ENCODE data around the gene LMF1.
A peak's percentile ranks its signal among the peaks of the same experiment; 100 is the strongest.

The LMF1 gene

DNA sequence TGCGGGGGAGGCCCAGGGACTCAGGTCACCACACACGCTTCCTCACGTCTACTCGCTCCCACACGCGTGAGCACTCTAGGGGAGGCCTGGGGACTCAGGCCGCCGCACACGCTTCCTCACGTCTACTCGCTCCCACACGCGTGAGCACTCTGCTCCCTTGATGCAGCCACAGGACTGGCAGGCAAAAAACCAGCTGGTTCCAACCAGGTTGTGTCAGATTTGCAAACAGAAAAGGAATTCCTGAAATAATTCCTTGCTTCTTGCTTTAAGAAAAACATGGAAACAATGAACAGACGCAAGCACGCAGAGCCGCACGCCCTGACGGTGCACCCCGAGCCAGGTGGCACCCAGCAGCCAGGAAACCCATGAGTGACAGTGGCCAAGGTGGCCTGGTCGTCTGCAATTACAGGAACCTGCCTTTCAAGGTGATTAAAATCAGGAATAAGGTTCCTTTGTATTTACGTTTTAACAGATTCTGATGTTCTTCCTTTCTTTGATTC, 37.9 kb downstream of the LMF1 start:
- DNase-seq (ENCODE audit: low spot score) = no peak
- no peak overlapping the region for H3K4me3 ChIP-seq (ENCODE audit: severe bottlenecking)
- TF ChIP-seq CTCF (IDR thresholded peaks at IDR 0.05; ENCODE audit: poor library complexity, severe bottlenecking) = no peak
- H3K27me3 ChIP-seq (ENCODE audit: insufficient read depth, poor library complexity, severe bottlenecking) = no peaks in the 10 kb centered on the region
- no peaks in the 10 kb centered on the region for H3K4me1 ChIP-seq (ENCODE audit: insufficient read depth, poor library complexity, severe bottlenecking)
- H3K36me3 ChIP-seq (ENCODE audit: low read depth) = no peaks in the 10 kb centered on the region
- no peaks in the 10 kb centered on the region for H3K9me3 ChIP-seq (ENCODE audit: severe bottlenecking)
- ATAC-seq (ENCODE audit: low read depth) = no peak
- H3K27ac ChIP-seq (ENCODE audit: poor library complexity, severe bottlenecking) = no peak overlapping the region

GRCh38 chr16:931626-932500, 38.9 kb downstream of the LMF1 start:
- Histone ChIP-seq H3K9me3 (ENCODE audit: severe bottlenecking) (no peaks in the 10 kb centered on the region), H3K27ac (ENCODE audit: poor library complexity, severe bottlenecking) (no peak overlapping the region), H3K4me1 (ENCODE audit: insufficient read depth, poor library complexity, severe bottlenecking) (no peaks in the 10 kb centered on the region), H3K27me3 (ENCODE audit: insufficient read depth, poor library complexity, severe bottlenecking) (no peaks in the 10 kb centered on the region), H3K4me3 (ENCODE audit: severe bottlenecking) (no peak overlapping the region), H3K36me3 (ENCODE audit: low read depth) (no peaks in the 10 kb centered on the region)
- DNase-seq (ENCODE audit: low spot score) (no peak), ATAC-seq (ENCODE audit: low read depth) (no peak)
- no peak for TF ChIP-seq CTCF (IDR thresholded peaks at IDR 0.05; ENCODE audit: poor library complexity, severe bottlenecking)

- no peaks in the 10 kb centered on the region for H3K4me1 ChIP-seq (ENCODE audit: insufficient read depth, poor library complexity, severe bottlenecking)
- no peak for TF ChIP-seq CTCF (IDR thresholded peaks at IDR 0.05; ENCODE audit: poor library complexity, severe bottlenecking)
- H3K4me3 ChIP-seq (ENCODE audit: severe bottlenecking) = no peak overlapping the region
- H3K36me3 ChIP-seq (ENCODE audit: low read depth) = no peaks in the 10 kb centered on the region
- no peak overlapping the region for H3K27ac ChIP-seq (ENCODE audit: poor library complexity, severe bottlenecking)
- no peaks in the 10 kb centered on the region for H3K9me3 ChIP-seq (ENCODE audit: severe bottlenecking)
- no peak for DNase-seq (ENCODE audit: low spot score)
- no peak for ATAC-seq (ENCODE audit: low read depth)
- no peaks in the 10 kb centered on the region for H3K27me3 ChIP-seq (ENCODE audit: insufficient read depth, poor library complexity, severe bottlenecking)
These were observed 39.6 kb downstream of the LMF1 start for GRCh38 chr16:931171-931570.

DNA sequence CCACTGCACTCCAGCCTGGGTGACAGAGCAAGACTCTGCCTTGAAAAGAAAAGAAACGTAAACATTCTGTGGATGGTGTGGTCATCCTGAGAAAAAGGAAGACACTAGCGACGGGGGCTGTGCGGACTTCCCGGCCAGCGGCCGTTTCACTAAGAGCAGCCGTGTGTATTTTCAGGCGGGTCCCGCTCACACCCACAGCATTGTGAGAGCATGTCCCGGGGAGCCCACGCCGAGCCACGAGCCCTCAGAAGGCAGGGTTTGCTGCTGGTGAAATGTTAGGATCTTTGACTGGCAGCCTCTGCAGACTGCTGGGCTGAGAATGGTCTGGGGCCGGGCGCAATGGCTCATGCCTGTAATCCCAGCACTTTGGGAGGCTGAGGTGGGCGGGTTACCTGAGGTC, 40.3 kb downstream of the LMF1 start:
- no peak for ATAC-seq (ENCODE audit: low read depth)
- DNase-seq (ENCODE audit: low spot score) = peak; percentile 37
- TF ChIP-seq CTCF (IDR thresholded peaks at IDR 0.05; ENCODE audit: poor library complexity, severe bottlenecking) = no peak
- Histone ChIP-seq H3K27me3 (ENCODE audit: insufficient read depth, poor library complexity, severe bottlenecking) (no peaks in the 10 kb centered on the region), H3K27ac (ENCODE audit: poor library complexity, severe bottlenecking) (no peak overlapping the region), H3K4me3 (ENCODE audit: severe bottlenecking) (no peak overlapping the region), H3K36me3 (ENCODE audit: low read depth) (no peaks in the 10 kb centered on the region), H3K4me1 (ENCODE audit: insufficient read depth, poor library complexity, severe bottlenecking) (no peaks in the 10 kb centered on the region), H3K9me3 (ENCODE audit: severe bottlenecking) (no peaks in the 10 kb centered on the region)

DNA sequence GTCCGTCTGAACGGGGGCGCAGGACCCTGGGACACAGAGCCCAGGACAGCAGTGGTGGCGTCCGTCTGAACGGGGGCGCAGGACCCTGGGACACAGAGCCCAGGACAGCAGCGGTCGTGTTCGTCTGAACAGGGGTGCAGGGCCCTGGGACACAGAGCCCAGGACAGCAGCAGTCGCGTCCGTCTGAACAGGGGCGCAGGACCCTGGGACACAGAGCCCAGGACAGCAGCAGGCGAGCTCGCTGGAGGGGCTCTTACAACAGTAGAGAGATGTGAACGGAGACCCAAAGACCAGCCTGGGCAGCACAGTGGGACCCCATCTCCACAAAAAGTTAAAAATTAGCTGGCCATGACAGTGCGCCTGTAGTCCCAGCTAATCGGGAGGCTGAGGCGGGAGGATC, 40.7 kb downstream of the LMF1 start:
- Histone ChIP-seq H3K9me3 (ENCODE audit: severe bottlenecking) (no peaks in the 10 kb centered on the region), H3K36me3 (ENCODE audit: low read depth) (no peaks in the 10 kb centered on the region), H3K27ac (ENCODE audit: poor library complexity, severe bottlenecking) (no peak overlapping the region), H3K27me3 (ENCODE audit: insufficient read depth, poor library complexity, severe bottlenecking) (no peaks in the 10 kb centered on the region), H3K4me3 (ENCODE audit: severe bottlenecking) (no peak overlapping the region), H3K4me1 (ENCODE audit: insufficient read depth, poor library complexity, severe bottlenecking) (no peaks in the 10 kb centered on the region)
- no peak for ATAC-seq (ENCODE audit: low read depth)
- no peak for TF ChIP-seq CTCF (IDR thresholded peaks at IDR 0.05; ENCODE audit: poor library complexity, severe bottlenecking)
- no peak for DNase-seq (ENCODE audit: low spot score)

All from RWPE2 (cell line).